HG02610 (cell line): Measurements from ENCODE around the gene WIF1.

Experiments used
- ATAC-seq: cut with Tn5 transposase; IDR thresholded peaks from one replicate; pipeline ENCODE4 v1.9.1; 2021; ENCODE audit warnings: mild to moderate bottlenecking, moderate library complexity; ENCODE audit not compliant: unreplicated experiment

The WIF1 gene, protein sequence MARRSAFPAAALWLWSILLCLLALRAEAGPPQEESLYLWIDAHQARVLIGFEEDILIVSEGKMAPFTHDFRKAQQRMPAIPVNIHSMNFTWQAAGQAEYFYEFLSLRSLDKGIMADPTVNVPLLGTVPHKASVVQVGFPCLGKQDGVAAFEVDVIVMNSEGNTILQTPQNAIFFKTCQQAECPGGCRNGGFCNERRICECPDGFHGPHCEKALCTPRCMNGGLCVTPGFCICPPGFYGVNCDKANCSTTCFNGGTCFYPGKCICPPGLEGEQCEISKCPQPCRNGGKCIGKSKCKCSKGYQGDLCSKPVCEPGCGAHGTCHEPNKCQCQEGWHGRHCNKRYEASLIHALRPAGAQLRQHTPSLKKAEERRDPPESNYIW

DNA sequence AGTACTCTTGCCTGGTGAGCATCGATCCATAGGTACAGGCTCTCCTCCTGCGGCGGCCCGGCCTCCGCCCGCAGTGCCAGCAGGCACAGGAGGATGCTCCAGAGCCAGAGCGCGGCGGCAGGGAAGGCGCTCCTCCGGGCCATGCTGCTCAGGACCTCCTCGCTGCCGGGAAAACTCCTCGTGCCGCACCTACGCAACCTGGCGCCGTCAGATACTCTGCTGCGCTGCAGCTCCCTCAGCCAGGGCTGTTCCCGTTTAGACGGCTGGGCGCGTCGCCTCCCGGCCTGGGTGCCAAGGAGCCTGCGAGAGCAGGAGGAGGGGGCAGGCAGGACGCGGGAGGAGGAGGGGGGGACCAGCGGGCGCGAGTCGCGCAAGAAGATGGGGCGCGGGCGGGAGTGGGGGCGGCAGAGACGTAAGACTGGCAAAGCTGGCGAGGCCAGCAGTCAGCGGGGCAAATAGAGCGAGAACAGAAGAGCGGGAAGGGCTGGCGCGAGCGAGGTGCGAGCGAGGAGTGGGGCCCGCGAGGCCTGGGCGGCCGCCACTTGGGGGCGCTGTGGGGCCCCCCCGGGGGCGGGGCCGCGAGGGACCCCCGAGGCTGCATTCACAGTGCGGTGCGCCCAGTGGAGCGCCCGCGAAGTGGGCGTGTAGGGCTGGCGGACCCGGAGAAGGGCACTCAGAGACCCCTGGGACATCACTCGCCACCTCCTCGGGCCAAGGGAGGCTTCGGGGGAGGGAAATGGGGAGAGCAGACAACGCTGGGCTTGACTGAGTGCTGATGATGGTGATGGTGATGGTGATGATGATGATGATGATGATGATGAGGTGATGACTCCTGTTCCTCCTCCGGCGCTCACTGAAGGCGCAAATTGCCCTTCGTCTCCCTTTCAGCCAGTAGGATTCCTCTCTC lies at the start of gene WIF1:
TSS of gene WIF1 (minus strand) at position 257 of the 907 bp plus-strand sequence. CDS start at position 143, 114 bp downstream.
- no peak for ATAC-seq

DNA sequence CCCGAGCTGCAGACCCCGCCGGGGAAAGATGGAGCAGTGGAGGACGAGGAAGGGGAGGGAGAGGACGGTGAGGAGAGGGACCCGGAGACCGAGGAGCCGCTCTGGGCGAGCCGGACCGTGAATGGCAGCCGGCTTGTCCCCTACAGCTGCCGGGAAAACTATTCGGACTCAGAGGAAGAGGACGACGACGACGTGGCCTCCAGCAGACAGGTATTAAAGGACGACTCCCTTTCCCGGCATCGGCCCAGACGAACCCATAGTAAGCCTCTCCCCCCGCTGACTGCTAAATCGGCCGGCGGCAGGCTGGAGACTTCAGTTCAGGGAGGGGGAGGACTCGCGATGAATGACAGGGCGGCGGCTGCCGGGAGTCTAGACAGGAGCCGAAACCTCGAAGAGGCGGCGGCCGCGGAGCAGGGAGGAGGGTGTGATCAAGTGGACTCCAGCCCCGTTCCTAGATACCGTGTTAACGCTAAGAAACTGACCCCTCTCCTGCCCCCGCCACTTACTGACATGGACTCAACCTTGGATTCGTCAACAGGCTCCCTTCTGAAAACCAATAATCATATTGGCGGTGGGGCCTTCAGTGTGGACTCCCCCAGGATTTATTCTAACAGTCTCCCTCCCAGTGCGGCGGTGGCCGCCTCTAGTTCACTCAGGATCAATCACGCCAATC lies 49.2 kb upstream of the WIF1 start:
- ATAC-seq = peak; percentile 55

DNA sequence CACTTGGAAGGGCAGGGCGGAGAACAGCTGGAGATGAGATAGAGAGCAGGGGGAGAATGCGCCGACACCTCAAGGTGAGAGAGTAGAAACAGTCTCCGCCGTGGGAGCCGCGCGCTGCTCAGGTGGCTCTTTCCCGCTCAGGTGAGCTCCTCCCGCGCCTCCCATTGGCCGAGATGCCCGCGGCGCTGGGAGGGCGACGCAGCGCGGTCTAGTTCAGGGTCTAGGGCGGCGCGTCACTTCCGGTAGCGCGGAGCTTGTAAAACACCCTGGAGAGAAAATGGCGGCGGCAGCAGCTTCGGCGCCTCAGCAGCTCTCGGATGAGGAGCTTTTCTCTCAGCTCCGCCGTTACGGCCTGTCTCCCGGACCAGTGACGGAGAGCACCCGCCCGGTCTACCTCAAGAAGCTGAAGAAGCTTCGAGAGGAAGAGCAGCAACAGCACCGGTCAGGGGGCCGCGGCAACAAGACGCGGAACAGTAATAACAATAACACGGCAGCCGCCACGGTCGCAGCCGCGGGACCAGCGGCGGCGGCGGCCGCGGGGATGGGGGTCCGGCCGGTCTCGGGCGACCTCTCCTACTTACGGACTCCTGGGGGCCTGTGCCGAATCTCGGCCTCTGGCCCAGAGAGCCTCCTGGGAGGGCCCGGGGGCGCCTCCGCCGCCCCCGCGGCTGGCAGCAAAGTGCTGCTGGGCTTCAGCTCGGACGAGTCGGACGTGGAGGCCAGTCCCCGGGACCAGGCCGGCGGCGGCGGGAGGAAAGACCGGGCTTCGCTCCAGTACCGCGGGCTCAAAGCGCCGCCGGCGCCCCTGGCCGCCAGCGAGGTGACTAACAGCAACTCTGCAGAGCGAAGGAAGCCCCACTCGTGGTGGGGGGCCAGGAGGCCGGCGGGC lies 48.5 kb upstream of the WIF1 start, which contains the start of gene LEMD3:
TSS of gene LEMD3 (plus strand) at position 264 of the 889 bp plus-strand sequence. CDS start at position 278, 14 bp downstream.
- ATAC-seq = peak; percentile 95

DNA sequence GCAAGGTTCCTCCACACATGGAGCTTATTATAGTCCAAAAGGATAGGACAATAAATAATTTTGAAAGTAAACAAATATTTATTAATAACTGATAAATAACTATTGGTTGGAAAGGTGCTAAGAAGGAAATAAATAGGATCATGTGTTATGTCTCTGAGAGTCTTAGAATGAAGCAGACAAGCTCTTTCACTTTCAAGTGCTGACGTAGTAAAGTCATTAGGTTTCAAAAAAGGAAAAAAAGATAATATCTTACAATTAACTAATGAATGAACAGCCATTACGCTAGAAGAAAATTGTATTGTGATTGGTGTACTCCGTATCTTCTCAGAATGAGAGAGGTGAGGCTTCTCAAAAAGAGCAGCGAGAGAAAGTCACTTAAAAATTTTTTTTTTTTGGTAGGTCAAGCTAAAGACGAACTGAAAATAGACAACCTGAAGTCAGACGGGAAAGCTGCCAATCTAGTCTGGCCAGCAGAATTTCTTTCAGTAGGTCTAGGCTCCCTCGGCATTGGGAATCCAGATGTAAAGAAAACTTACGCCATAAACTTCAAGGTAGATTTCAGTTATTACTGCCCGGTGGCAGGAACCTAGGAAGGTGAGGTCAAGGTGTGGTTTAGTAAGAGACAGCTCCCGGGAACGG lies 47.7 kb upstream of the WIF1 start:
- peak; percentile 0 for ATAC-seq

DNA sequence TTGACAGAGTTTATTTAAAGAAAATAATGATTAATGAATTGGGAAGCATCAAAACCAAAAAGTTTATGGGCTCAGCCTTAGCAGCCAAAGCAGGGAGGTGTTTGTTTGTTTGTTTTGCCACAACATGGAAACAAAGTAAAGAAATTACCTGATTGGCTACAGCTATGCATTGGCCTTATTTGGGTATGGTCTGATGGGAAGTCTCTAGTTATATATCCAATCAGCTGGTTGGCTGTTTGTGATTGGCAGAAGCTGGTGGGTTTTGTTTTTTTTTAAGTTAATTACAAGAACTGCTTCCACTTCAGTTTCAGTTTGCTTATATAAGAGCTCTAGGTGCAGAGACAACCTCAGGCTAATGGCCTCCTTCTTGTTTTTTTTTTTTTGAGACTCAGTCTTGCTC lies 43.7 kb upstream of the WIF1 start:
- no peak for ATAC-seq

DNA sequence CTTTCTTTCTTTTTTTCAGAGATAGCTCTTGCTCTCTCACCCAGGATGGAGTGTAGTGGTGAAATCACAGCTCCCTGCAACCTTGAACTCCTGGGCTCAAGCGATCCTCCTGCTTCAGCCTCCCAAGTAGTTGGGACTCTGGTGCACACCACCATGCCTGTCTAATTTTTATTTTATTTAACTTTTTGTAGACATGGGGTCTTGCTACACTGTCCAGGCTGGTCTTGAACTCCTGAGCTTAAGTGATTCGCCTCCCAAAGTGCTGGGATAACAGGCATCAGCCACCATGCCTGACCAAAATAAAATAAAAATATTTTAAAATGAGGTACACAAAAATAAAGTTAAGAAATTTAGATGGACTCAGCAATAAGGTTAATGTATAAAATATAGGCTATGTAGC lies 43.1 kb upstream of the WIF1 start:
- ATAC-seq = no peak

DNA sequence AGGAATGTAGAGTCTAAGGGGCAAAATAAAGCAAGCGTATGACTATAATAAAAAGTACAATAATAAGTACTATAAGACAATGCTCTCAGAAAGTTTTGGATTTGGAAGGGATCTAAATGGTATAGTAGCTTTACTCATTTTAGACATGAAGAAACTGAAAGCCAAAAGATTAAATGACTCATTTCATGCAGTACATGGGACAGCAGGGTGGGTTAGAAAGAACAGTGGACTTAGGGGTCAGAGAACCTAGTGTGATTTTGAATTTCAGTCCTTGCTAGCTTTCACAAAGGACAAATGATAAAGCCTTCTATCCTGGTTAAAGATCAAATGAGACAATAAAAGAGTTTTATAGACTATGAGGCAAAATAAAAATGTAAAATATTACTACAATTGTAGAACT lies 41.5 kb upstream of the WIF1 start:
- peak; percentile 82 for ATAC-seq

DNA sequence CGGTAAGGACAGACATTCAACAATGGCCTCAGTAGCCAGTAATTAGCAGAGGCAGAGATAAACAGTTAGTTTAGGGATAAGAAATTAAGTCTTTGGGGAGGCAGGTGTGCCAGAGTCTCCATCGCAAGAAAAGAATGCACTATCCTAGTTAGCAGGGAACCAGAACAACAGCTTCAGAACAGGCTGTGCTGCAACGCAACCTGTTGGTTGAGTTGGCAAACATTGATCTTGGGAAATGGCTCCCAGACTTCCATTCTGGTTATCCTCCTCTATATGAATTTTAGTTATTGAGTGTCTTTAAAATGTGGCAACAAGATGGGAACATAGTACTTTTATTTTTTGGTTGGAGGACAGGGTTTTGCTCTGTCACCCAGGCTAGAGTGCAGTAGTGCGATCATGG lies 36.0 kb upstream of the WIF1 start:
- ATAC-seq = no peak

DNA sequence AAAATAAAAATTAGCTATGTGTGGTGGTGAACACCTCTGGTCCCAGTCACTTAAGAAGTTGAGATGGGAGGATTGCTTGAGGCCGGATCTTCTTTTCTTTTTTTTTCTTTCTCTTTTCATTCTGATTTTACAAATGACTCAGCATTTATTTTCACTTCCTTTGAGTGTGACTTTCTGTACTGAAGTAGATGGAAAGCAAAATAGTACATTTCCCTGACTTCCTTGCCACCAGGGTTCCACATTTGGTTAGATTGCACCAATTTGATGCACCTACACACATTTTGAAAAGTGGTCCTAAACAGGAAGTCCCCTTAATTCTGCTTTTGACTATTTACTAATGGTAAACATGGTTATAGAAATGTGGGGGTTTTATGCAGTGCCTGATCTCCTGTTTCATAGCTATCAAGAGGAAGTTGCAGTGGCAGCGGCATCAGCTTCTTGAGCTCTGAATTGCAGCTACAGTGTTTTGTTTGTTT lies 35.3 kb upstream of the WIF1 start:
- ATAC-seq = peak; percentile 90

DNA sequence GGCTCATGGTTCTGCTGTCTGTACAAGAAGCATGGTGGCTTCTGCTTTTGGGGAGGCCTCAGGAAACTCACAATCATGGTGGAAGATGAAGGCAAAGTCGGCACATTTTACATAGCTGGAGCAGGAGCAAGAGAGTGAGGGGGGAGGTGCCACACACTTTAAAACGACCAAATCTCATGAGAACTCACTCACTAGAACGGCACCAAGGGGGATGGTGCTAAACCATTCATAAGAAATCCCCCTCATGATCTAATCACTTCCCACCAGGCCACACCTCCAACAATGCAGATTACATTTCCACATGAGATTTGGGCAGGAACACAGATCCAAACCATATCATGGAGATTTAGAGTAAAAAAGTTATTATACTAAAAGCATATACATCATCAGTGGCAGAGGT lies 34.7 kb upstream of the WIF1 start:
- peak; percentile 45 for ATAC-seq

DNA sequence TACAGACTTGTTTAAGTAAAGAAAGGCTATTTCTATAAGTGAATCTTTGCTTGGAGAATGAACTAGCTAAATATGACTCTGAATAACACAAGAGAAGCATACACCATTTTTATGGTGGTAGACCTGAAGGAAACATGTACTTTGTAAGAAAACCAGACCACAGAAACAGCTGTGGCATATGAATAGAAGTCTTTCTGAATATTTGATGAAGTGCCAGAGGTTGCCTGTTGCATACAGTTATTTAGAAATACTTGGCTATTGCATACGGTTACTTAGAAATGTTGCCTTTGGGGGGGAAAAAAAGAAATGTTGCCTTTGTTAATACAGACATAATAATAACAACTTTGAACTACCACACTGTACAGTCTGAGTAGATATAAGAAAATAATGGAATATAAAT lies 31.5 kb upstream of the WIF1 start:
- no peak for ATAC-seq

DNA sequence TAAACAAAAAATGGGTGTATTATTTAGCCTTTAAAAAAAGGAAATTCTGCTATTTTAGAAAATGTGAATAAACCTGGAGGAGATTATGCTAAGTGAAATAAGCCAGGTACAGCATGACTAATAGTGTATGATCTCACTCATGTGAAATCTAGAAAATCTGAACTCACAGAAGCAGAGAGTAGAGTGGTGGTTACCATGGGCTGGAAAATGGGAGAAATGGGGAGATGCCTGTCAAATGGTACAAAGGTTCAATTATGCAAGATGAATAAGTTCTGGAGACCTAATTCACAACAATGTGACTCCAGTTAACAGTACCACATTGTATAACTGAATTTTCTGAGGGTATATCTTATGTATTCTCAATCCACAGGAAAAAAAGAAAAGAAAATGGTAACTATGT lies 30.9 kb upstream of the WIF1 start:
- no peak for ATAC-seq

DNA sequence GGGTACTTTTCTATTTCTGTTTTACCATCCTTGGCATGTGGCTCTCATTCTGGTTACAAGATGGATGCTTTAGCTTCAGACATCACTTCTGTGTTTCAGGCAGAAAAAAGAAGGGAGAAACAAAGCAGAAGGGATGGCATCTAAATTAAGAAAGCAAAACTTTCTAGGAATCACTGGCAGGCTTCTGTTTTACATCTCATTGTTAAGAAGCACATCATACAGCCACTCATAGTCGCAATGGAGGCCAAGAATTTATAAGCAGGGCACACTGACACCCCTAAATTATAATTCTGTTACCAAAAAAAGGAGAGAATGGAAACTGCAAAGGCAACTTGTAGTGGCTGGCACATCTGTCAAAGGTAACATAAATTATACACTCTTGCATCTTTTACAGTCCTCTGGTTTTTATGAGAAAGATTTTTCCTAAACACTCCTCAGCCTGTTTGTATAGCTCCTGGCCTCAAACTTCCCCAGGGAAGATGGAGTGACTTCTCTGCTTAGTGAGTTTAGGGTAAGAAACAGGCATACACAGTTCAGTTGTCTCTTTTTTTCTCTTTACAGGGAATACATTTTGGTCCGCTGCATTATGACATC lies 26.3 kb upstream of the WIF1 start:
- no peak for ATAC-seq

DNA sequence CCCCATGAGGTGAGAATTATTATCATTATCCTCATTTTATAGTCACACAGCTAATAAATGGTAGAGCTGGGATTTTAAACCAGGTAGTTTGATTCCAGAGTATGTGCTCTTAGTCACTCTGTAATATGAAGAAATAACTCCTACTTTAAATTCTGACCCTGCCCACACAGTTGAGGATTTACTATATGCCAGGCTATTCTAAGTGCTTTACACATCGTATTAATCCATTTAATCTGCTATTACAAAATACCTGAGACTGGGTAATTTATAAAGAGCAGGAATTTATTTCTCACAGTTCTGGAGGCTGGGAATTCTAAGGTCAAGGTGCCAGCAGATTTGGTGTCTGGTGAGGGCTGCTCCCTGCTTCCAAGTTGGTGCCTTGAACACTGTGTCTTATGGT lies 19.6 kb upstream of the WIF1 start:
- no peak for ATAC-seq

DNA sequence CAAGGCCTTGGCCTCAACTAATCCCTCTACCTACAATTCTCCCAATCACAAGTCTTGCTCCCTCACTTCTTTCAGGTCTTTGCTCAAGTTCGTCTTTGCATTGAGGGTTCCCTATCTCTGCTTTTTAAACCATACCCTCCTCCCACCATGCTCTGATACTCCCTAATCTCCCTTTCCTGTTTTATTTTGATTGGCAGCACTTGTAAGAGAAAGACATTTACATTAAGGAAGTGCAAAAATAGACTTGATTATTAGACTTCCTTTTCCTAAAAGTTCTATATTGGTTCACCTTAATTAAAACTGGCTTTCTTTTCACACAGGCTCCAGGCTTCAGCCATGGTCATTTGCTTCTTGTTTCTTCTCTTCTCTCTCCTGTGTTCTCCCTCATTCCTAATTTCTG lies 18.3 kb upstream of the WIF1 start:
- no peak for ATAC-seq

DNA sequence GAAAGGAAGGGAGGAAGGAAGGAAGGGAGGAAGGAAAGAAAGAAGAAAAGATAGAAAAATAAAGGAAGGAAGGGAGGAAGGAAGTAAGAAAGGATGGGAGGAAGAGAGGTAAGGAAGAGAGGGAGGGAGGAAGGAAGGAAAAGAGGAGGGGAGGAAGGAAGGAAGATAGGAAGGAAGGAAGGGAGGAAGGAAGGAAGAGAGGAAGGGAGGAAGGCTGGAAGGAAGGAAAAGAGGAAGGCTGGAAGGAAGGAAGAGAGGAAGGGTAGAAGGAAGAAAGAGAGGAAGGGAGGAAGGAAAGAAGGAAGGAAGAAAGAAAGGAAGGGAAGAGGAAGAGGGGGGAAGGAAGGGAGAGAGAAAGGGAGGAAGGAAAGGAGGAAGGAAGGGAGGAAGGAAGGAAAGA lies 12.8 kb upstream of the WIF1 start:
- no peak for ATAC-seq

DNA sequence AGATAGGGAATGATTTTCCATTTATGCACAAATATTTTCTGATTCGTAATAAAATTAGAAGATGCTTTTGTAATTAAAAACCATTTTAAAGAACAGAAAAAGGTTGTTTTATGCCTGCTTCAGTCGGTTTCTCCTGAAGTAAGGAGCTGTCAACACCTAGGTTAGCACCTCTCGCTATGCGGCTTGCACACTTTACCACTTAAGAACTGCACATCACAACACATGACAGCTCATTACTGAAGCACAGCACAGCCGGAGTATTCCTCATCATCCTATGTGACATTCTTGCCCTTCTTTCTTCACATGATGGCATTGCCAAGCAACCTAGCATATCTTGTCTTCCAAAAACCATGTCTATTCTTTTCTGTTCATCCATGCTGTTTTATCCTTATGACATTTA lies 5.4 kb upstream of the WIF1 start:
- no peak for ATAC-seq

DNA sequence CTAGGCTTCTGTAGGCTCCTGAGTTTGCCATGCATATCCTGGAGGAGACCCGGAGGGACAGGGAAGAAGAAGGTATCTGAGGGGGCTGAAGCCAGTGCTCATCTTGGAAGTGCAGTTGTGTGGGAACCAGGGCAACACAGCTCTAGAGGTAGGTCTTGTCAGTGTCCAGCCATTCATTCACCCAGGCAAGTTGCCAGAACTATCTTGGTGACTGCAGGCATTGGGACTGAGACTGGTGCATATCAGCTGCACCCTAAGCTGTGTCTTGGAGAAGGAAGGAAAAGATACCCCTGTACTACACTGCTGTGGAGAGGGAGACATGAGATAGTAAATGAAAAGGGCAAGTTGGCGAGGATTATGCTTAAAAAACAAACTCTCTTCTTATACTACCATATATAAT lies 4.9 kb upstream of the WIF1 start:
- no peak for ATAC-seq

DNA sequence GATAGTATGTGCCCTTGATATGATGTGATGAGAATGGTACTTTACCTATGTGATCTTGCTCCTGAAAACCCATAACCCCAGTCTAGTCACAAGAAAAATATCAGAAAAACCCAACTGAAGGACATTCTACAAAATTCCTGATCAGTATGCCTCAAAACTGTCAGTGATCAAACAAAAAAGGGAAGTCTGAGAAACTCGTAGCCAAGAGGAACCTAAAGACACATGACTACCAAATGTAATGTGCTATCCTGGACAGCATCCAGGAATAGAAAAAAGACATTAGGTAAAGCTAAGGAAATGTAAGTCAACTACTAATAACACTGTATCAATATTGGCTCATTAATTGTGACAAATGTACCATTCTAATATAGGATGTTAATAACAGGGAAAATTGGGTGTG lies 4.1 kb upstream of the WIF1 start:
- ATAC-seq = no peak
